HepG2 (cell line): Measurements from ENCODE around the gene NT5DC2.

Experiments
- BRD4 ChIP-seq: sonication (generic); formaldehyde crosslinking; IDR thresholded peaks from 2 replicates; pipeline ENCODE4 v1.4.0; 2020; ENCODE audit warnings: missing genetic modification reagents
- CC2D1A ChIP-seq: sonication (generic); formaldehyde crosslinking; IDR thresholded peaks from 2 replicates; pipeline ENCODE4 v1.8.1; 2023; ENCODE audit warnings: mild to moderate bottlenecking, missing genetic modification reagents
- CHD4 ChIP-seq: fragments of 200-600 bp; sonication (generic); IDR thresholded peaks from 2 replicates; pipeline ENCODE4 v1.7.0; 2017; ENCODE audit warnings: mild to moderate bottlenecking, low read length, borderline replicate concordance
- CTCF ChIP-seq: sonication (generic); formaldehyde crosslinking; IDR thresholded peaks from 2 replicates; pipeline ENCODE4 v1.5.0; 2020; ENCODE audit warnings: mild to moderate bottlenecking, missing genetic modification reagents, moderate library complexity
- FOXA1 ChIP-seq, 2 experiments: fragments of 450-650 bp in 1 of 2; sonication (generic) in 1 of 2; formaldehyde crosslinking in 1 of 2; IDR thresholded peaks; 2 replicates each; pipeline versions ENCODE4 v1.4.0 to v1.6.1; 2016 to 2020; ENCODE audit warnings: missing genetic modification reagents in 1 of 2
- HNRNPLL ChIP-seq: fragments of 200-400 bp; formaldehyde crosslinking; IDR thresholded peaks from 2 replicates; pipeline ENCODE4 v1.6.1; 2017; ENCODE audit warnings: mild to moderate bottlenecking, low read depth, low read length; ENCODE audit not compliant: poor library complexity, severe bottlenecking
- JUN ChIP-seq: sonication (generic); formaldehyde crosslinking; IDR thresholded peaks from 2 replicates; pipeline ENCODE4 v1.4.0; 2020; ENCODE audit warnings: mild to moderate bottlenecking, missing genetic modification reagents
- MTF2 ChIP-seq: sonication (generic); formaldehyde crosslinking; IDR thresholded peaks from 2 replicates; pipeline ENCODE4 v1.5.0; 2020; ENCODE audit warnings: missing genetic modification reagents, borderline replicate concordance
- NFKB2 ChIP-seq: sonication (generic); formaldehyde crosslinking; IDR thresholded peaks from 2 replicates; pipeline ENCODE4 v1.4.0; 2020; ENCODE audit warnings: missing genetic modification reagents, borderline replicate concordance
- NR2F1 ChIP-seq, 2 experiments: fragments of 450-650 bp in 1 of 2; formaldehyde crosslinking in 1 of 2; IDR thresholded peaks; 2 replicates each; pipeline versions ENCODE4 v1.5.0 to v1.6.1; 2016 to 2020; ENCODE audit warnings: mild to moderate bottlenecking in 1 of 2, missing compliant biosample characterization in 1 of 2, missing genetic modification reagents in 1 of 2, moderate library complexity in 1 of 2
- PBX3 ChIP-seq: sonication (generic); formaldehyde crosslinking; IDR thresholded peaks from 2 replicates; pipeline ENCODE4 v1.8.1; 2023; ENCODE audit warnings: missing genetic modification reagents, inconsistent platforms, borderline replicate concordance
- POLR2AphosphoS5 ChIP-seq: IDR thresholded peaks from 2 replicates; pipeline ENCODE4 v1.6.1; 2012; ENCODE audit warnings: low read depth, low read length
- SKIL ChIP-seq: sonication (generic); formaldehyde crosslinking; IDR thresholded peaks from 2 replicates; pipeline ENCODE4 v1.8.0; 2022; ENCODE audit warnings: missing genetic modification reagents, mild to moderate bottlenecking, moderate library complexity, borderline replicate concordance
- ZNF674 ChIP-seq: sonication (generic); formaldehyde crosslinking; IDR thresholded peaks from 2 replicates; pipeline ENCODE4 v1.5.0; 2020; ENCODE audit warnings: low read depth, mild to moderate bottlenecking, missing genetic modification reagents

- TF ChIP-seq SKIL (CRISPR knock-in tag): no peak
- no peak for TF ChIP-seq NR2F1 (CRISPR knock-in tag; IDR thresholded peaks at IDR 0.05)
- TF ChIP-seq MTF2 (CRISPR knock-in tag): no peak
- TF ChIP-seq HNRNPLL: no peak
- TF ChIP-seq PBX3: no peak
- no peak for TF ChIP-seq ZNF674 (CRISPR knock-in tag)
- no peak for TF ChIP-seq CTCF (CRISPR knock-in tag)
- TF ChIP-seq NFKB2 (CRISPR knock-in tag): no peak
- no peak for TF ChIP-seq CHD4
- no peak for TF ChIP-seq JUN (CRISPR knock-in tag)
- TF ChIP-seq BRD4 (CRISPR knock-in tag): no peak
- no peak for TF ChIP-seq FOXA1 (IDR thresholded peaks at IDR 0.05)
- no peak for TF ChIP-seq FOXA1 (CRISPR knock-in tag; IDR thresholded peaks at IDR 0.05)
- TF ChIP-seq POLR2AphosphoS5: no peak
- no peak for TF ChIP-seq CC2D1A
These were observed 20.9 kb downstream of the NT5DC2 start for GRCh38 chr3:52512727-52513126.
